OCI-LY7 (cell line): ENCODE results near the gene STEAP3. TPM values are rescaled to one million over a fixed set of nuclear protein-coding genes. Genes with fewer than 3 reads are reported as not detected.

Source experiments
- BruUV-seq: library from RNA; stranded (reverse); fragments of 400-500 nt; replicated peaks from 2 replicates; lab custom pipeline; 2021; lab: Mats Ljungman, UMichigan
- CTCF ChIA-PET: fragments of 300-600 bp; sonication (Branson Sonifier 250); formaldehyde crosslinking; loops from one replicate; lab custom pipeline; 2022; ENCODE audit warnings: antibody characterized with exemption; ENCODE audit not compliant: unreplicated experiment; lab: Charles Lee
- POLR2A ChIA-PET: fragments of 300-600 bp; sonication (Branson Sonifier 250); formaldehyde crosslinking; loops from one replicate; lab custom pipeline; 2022; ENCODE audit warnings: antibody characterized with exemption; lab: Charles Lee
- DNase-seq: peaks from one replicate; pipeline ENCODE4 v3.0.0-alpha.2; 2015; ENCODE audit warnings: low spot score
- H2AFZ ChIP-seq: fragments of 200-600 bp; sonication (generic), shearing (Covaris generic); 2 replicates; pipeline ENCODE4 v1.6.1; 2014; ENCODE audit warnings: mild to moderate bottlenecking, antibody characterized with exemption, low read length, moderate library complexity
- H3K27ac ChIP-seq: fragments of 200-600 bp; sonication (generic); 2 replicates; pipeline ENCODE4 v1.5.1; 2014; ENCODE audit warnings: mixed run types, low read depth, mild to moderate bottlenecking, moderate library complexity, low read length, inconsistent platforms; ENCODE audit not compliant: poor library complexity, severe bottlenecking
- H3K36me3 ChIP-seq: fragments of 200-600 bp; sonication (generic); 2 replicates; pipeline ENCODE4 v1.6.1; 2014; ENCODE audit warnings: mild to moderate bottlenecking, antibody characterized with exemption, low read length, moderate library complexity, mixed read lengths; ENCODE audit not compliant: insufficient read depth
- H3K4me1 ChIP-seq: fragments of 200-600 bp; sonication (generic); 2 replicates; pipeline ENCODE4 v1.5.1; 2014; ENCODE audit warnings: mild to moderate bottlenecking, low read length; ENCODE audit not compliant: insufficient read depth, poor library complexity, severe bottlenecking
- H3K4me2 ChIP-seq: fragments of 200-600 bp; sonication (generic); 2 replicates; pipeline ENCODE4 v1.6.1; 2014; ENCODE audit warnings: mild to moderate bottlenecking, low read length
- H3K4me3 ChIP-seq: fragments of 200-600 bp; sonication (generic); 2 replicates; pipeline ENCODE4 v1.5.1; 2014; ENCODE audit warnings: mild to moderate bottlenecking, low read depth, low read length; ENCODE audit not compliant: poor library complexity, severe bottlenecking
- H3K79me2 ChIP-seq: fragments of 200-600 bp; sonication (generic); 2 replicates; pipeline ENCODE4 v1.6.1; 2016; ENCODE audit warnings: low read depth, mild to moderate bottlenecking, low read length, moderate library complexity, mixed read lengths; ENCODE audit not compliant: insufficient read depth
- H3K9me2 ChIP-seq: fragments of 200-600 bp; sonication (generic); 2 replicates; pipeline ENCODE4 v1.6.1; 2016; ENCODE audit warnings: mild to moderate bottlenecking, low read length, mixed read lengths; ENCODE audit not compliant: insufficient read depth
- H3K9me3 ChIP-seq: fragments of 200-600 bp; sonication (generic); 2 replicates; pipeline ENCODE4 v1.6.1; 2014; ENCODE audit warnings: mild to moderate bottlenecking, mixed run types, low read length, mixed read lengths
- H4K20me1 ChIP-seq: fragments of 200-600 bp; sonication (generic); 2 replicates; pipeline ENCODE4 v1.6.1; 2014; ENCODE audit warnings: mild to moderate bottlenecking, antibody characterized with exemption, low read length, moderate library complexity, mixed read lengths; ENCODE audit not compliant: insufficient read depth
- EZH2phosphoT487 ChIP-seq: fragments of 200-600 bp; sonication (generic); IDR thresholded peaks from 2 replicates; pipeline ENCODE4 v1.6.1; 2018; ENCODE audit warnings: low read depth, borderline replicate concordance, mild to moderate bottlenecking, mixed run types, antibody characterized with exemption, low read length, moderate library complexity, mixed read lengths
- intact Hi-C: fragments of 100-400 bp; cut with micrococcal nuclease; formaldehyde crosslinking; loops from one replicate; pipeline ENCODE4 v1.10.0; 2022; ENCODE audit not compliant: unreplicated experiment
- total RNA-seq, 2 experiments: library from RNA; depleted of rRNA in 1 of 2; stranded (reverse); fragments of >200 nt in 1 of 2; shearing (Covaris generic) in 1 of 2; gene quantifications; 2 replicates each; pipeline ENCODE4 v1.2.3, GENCODE V29; 2014 to 2022
- TF ChIP-seq, protein P1 (sequence below): fragments of 200-600 bp; sonication (generic); conservative IDR thresholded peaks from 2 replicates; pipeline ENCODE4 v1.5.1; 2014; ENCODE audit warnings: mild to moderate bottlenecking, antibody characterized with exemption, low read length, moderate library complexity, mixed read lengths

Gene STEAP3
- total RNA-seq, 2 experiments from 2014 or later, result not detected

DNA sequence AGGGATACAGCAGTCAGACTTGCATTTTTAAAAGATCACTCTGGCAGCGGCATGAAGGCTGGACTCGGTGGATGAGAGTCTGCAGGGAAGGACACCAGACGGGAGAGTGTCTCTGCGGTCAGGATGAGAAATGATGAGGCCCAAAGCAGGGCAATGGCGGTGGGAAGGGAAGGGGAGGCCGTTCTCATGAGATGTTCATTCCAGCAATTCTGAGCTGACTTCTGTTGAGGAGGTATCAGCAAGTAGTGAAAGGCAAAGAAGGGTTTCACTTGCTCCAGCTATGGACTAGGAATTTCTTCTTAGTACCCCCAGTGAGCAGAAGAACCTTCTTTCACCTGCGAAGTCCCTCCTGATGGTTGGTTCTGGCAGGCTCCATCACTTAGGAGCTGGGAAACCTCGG, 63.0 kb downstream of the STEAP3 start:
- Histone ChIP-seq H3K4me2 (no peak overlapping the region), H2AFZ (no peak overlapping the region), H3K9me3 (no peaks in the 10 kb centered on the region), H3K9me2 (no peaks in the 10 kb centered on the region), H3K36me3 (no peaks in the 10 kb centered on the region), H3K27ac (no peak overlapping the region), H3K79me2 (no peaks in the 10 kb centered on the region), H4K20me1 (no peaks in the 10 kb centered on the region), H3K4me1 (no peaks in the 10 kb centered on the region), H3K4me3 (no peak overlapping the region)
- TF ChIP-seq EZH2phosphoT487, result no peak
- TF ChIP-seq, protein P1, sequence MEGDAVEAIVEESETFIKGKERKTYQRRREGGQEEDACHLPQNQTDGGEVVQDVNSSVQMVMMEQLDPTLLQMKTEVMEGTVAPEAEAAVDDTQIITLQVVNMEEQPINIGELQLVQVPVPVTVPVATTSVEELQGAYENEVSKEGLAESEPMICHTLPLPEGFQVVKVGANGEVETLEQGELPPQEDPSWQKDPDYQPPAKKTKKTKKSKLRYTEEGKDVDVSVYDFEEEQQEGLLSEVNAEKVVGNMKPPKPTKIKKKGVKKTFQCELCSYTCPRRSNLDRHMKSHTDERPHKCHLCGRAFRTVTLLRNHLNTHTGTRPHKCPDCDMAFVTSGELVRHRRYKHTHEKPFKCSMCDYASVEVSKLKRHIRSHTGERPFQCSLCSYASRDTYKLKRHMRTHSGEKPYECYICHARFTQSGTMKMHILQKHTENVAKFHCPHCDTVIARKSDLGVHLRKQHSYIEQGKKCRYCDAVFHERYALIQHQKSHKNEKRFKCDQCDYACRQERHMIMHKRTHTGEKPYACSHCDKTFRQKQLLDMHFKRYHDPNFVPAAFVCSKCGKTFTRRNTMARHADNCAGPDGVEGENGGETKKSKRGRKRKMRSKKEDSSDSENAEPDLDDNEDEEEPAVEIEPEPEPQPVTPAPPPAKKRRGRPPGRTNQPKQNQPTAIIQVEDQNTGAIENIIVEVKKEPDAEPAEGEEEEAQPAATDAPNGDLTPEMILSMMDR, result no peak
- CTCF ChIA-PET, result no interaction called here
- DNase-seq, result no peak
- POLR2A ChIA-PET, result interaction anchor here (0.6 kb wide), 1 partner anchor 403 kb away, joined by 4 read pairs; no protein-coding TSS in a partner anchor
- intact Hi-C loops, result no loop called here
- no TSS peak for BruUV-seq

DNA sequence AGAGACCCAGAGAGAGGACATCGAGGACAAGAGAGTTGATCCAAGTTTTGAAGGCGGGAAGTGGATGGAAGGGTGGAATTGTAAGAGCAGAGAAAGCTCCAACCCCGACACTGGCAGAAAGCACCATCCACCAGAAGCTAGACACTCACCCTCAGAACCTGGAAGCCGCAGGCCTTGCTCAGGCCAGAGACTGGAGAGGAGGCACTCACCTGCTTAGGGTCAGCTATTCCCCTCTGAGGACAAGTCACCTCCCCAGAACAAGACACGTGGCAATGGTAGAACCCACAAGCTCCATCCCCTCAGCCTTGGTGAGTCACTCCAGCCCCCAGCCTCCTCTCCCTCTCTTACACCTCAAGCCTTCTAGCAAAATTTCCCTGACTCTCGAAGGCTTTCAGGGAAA, 64.9 kb downstream of the STEAP3 start:
- Histone ChIP-seq H3K9me2 (no peaks in the 10 kb centered on the region), H3K4me3 (no peak overlapping the region), H3K36me3 (no peaks in the 10 kb centered on the region), H3K27ac (no peak overlapping the region), H3K9me3 (no peaks in the 10 kb centered on the region), H2AFZ (no peak overlapping the region), H4K20me1 (no peaks in the 10 kb centered on the region), H3K4me1 (no peaks in the 10 kb centered on the region), H3K4me2 (no peak overlapping the region), H3K79me2 (no peaks in the 10 kb centered on the region)
- POLR2A ChIA-PET, result interaction anchor here (0.5 to 1.1 kb wide), 2 partner anchors 20 to 173 kb away, joined by 3 to 4 read pairs; no protein-coding TSS in a partner anchor
- TF ChIP-seq EZH2phosphoT487, result no peak
- TF ChIP-seq, protein P1, result no peak
- no peak for DNase-seq
- no TSS peak for BruUV-seq
- intact Hi-C loops, result no loop called here
- CTCF ChIA-PET, result no interaction called here

DNA sequence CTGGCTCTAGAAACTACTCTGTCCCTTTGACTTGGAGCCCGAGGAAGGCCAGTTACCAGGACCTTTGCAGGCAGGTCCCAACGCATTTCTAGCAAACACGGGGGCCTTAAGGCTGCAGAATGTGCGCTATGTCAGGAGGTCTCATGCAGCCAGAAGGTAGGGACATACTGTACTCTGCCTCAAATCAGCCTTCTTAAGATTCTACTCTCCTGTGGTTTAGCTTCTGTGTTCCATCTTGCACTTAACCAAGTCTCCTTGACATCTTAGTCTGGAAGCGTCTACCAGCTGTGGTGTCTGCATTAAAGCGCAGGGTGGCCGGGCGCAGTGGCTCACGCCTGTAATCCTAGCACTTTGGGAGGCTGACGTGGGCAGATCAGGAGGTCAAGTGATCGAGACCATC, 65.5 kb downstream of the STEAP3 start:
- BruUV-seq, result no TSS peak
- POLR2A ChIA-PET, result interaction anchor here (1.1 kb wide), 1 partner anchor 20 kb away, joined by 4 read pairs; no protein-coding TSS in a partner anchor

More for the DNA sequence above, 65.5 kb downstream of the STEAP3 start:
- Histone ChIP-seq H3K4me1 (no peaks in the 10 kb centered on the region), H3K36me3 (no peaks in the 10 kb centered on the region), H3K79me2 (no peaks in the 10 kb centered on the region), H3K9me2 (no peaks in the 10 kb centered on the region), H2AFZ (no peak overlapping the region), H3K4me3 (no peak overlapping the region), H3K27ac (no peak overlapping the region), H3K4me2 (no peak overlapping the region), H4K20me1 (no peaks in the 10 kb centered on the region), H3K9me3 (no peaks in the 10 kb centered on the region)
- DNase-seq, result no peak
- intact Hi-C loops, result no loop called here
- TF ChIP-seq EZH2phosphoT487, result no peak
- TF ChIP-seq, protein P1, result no peak
- CTCF ChIA-PET, result no interaction called here
